Measurements from ENCODE around the gene RAB1A.
"Not testable (repeated sequence)": the region's sequence is repeated elsewhere in the genome, so short reads cannot be mapped to it uniquely, and the experiment has no call there.

RAB1A gene

GRCh38 chr2:65134158-65134557 lies 4.3 kb upstream of the RAB1A start:
- no peak for DNase-seq

- DNase-seq = no peak
Measured at GRCh38 chr2:65133626-65134025, 3.7 kb upstream of the RAB1A start.

GRCh38 chr2:65132930-65133329 lies 3.0 kb upstream of the RAB1A start:
- not testable (repeated sequence) for DNase-seq

- DNase-seq = peak; percentile 45
Measured at GRCh38 chr2:65130664-65131175, 814 bp upstream of the RAB1A start.

- no peak for DNase-seq
Measured at GRCh38 chr2:65129286-65129825, 550 bp downstream of the RAB1A start.

GRCh38 chr2:65128297-65129190 lies 1.4 kb downstream of the RAB1A start:
- DNase-seq = no peak

- DNase-seq = not testable (repeated sequence)
Measured at GRCh38 chr2:65125457-65125856, 4.4 kb downstream of the RAB1A start.

- no peak for DNase-seq
Measured at GRCh38 chr2:65122313-65122712, 7.6 kb downstream of the RAB1A start.

GRCh38 chr2:65120990-65121693 lies 8.8 kb downstream of the RAB1A start:
- no peak for DNase-seq

GRCh38 chr2:65116645-65117044 lies 13.3 kb downstream of the RAB1A start:
- DNase-seq = no peak

GRCh38 chr2:65114921-65115320 lies 15.0 kb downstream of the RAB1A start:
- no peak for DNase-seq

- no peak for DNase-seq
Measured at GRCh38 chr2:65113816-65114215, 16.1 kb downstream of the RAB1A start.

- no peak for DNase-seq
Measured at GRCh38 chr2:65113229-65113628, 16.7 kb downstream of the RAB1A start.

GRCh38 chr2:65112633-65113032 lies 17.3 kb downstream of the RAB1A start:
- no peak for DNase-seq

- no peak for DNase-seq
Measured at GRCh38 chr2:65108780-65109179, 21.1 kb downstream of the RAB1A start.

GRCh38 chr2:65107530-65107929 lies 22.4 kb downstream of the RAB1A start:
- no peak for DNase-seq

- no peak for DNase-seq
Measured at GRCh38 chr2:65103013-65103715, 26.7 kb downstream of the RAB1A start.

- DNase-seq = no peak
Measured at GRCh38 chr2:65101071-65101470, 28.8 kb downstream of the RAB1A start.

- no peak for DNase-seq
Measured at GRCh38 chr2:65098741-65099140, 31.2 kb downstream of the RAB1A start.

- DNase-seq = no peak
Measured at GRCh38 chr2:65097844-65098243, 32.1 kb downstream of the RAB1A start.

GRCh38 chr2:65096948-65097347 lies 33.0 kb downstream of the RAB1A start:
- DNase-seq = no peak

GRCh38 chr2:65093211-65093610 lies 36.7 kb downstream of the RAB1A start:
- no peak for DNase-seq

- no peak for DNase-seq
Measured at GRCh38 chr2:65092791-65093190, 37.1 kb downstream of the RAB1A start.
